H1 (cell line): ENCODE results near the gene S100A6. TPM values are rescaled to one million over a fixed set of nuclear protein-coding genes. Genes with fewer than 3 reads are reported as not detected.

Source experiments
- CHD2 ChIP-seq: IDR thresholded peaks from 2 replicates; pipeline ENCODE4 v1.6.1; 2012; ENCODE audit warnings: low read length, improper control_type of control experiment
- CTCF ChIP-seq, 3 experiments: IDR thresholded peaks; 1 replicate in 2 of 3; 2 replicates in 1 of 3; pipeline versions ENCODE4 v1.5.1 to v1.6.1; 2011; ENCODE audit warnings: low read length in 3 of 3, mild to moderate bottlenecking in 3 of 3, inconsistent platforms in 2 of 3, low read depth in 1 of 3, moderate library complexity in 1 of 3; ENCODE audit not compliant: insufficient read depth in 1 of 3; ENCODE audit errors: control extremely low read depth in 1 of 3
- FOSL1 ChIP-seq: IDR thresholded peaks from 2 replicates; pipeline ENCODE4 v1.6.1; 2011; ENCODE audit warnings: mild to moderate bottlenecking, low read depth, low read length, moderate library complexity; ENCODE audit not compliant: insufficient read depth
- KDM4A ChIP-seq: IDR thresholded peaks from one replicate; pipeline ENCODE4 v1.7.1; 2012; ENCODE audit warnings: low read depth, mild to moderate bottlenecking, moderate library complexity, low read length, inconsistent platforms; ENCODE audit not compliant: severe bottlenecking
- NANOG ChIP-seq: IDR thresholded peaks from 2 replicates; pipeline ENCODE4 v1.6.1; 2011; ENCODE audit warnings: low read length, low read depth, mild to moderate bottlenecking, inconsistent platforms; ENCODE audit not compliant: insufficient read depth, poor library complexity, severe bottlenecking
- POLR2A ChIP-seq, 2 experiments: IDR thresholded peaks; 1 replicate in 1 of 2; 2 replicates in 1 of 2; pipeline ENCODE4 v1.6.1; 2011; ENCODE audit warnings: low read depth in 2 of 2, low read length in 2 of 2, mild to moderate bottlenecking in 2 of 2; ENCODE audit errors: control extremely low read depth in 1 of 2
- RXRA ChIP-seq: IDR thresholded peaks from 2 replicates; pipeline ENCODE4 v1.6.1; 2011; ENCODE audit warnings: low read depth, mild to moderate bottlenecking, low read length, moderate library complexity; ENCODE audit not compliant: insufficient read depth
- SIX5 ChIP-seq: IDR thresholded peaks from 2 replicates; pipeline ENCODE4 v1.6.1; 2011; ENCODE audit warnings: mild to moderate bottlenecking, low read depth, low read length
- SRF ChIP-seq: IDR thresholded peaks from 2 replicates; pipeline ENCODE4 v1.6.1; 2011; ENCODE audit warnings: mild to moderate bottlenecking, low read depth, low read length, moderate library complexity
- polyA plus RNA-seq, 7 experiments: library from polyadenylated mRNA; depleted of rRNA in 3 of 7; stranded (reverse) in 5 of 7; unstranded in 2 of 7; fragments of >200 nt in 5 of 7; fragments of 200-250 nt in 2 of 7; gene quantifications; 1 replicate in 5 of 7; 2 replicates in 1 of 7; 4 replicates in 1 of 7; pipeline versions ENCODE4 v1.2.1 to v1.2.3, GENCODE V29; 2011 to 2013; ENCODE audit warnings: missing spikeins in 2 of 7, mixed read lengths in 2 of 7
- total RNA-seq: library from RNA; stranded (reverse); fragmentation: NEBNext Ultra II Directional; extraction: Animal tissue kit (Norgen Biotek cat#: 25700); gene quantifications from 2 replicates; pipeline ENCODE4 v1.2.1, GENCODE V29; 2021

Gene S100A6
- total and polyA plus RNA-seq, 2 of the 8 experiments (the other 6 are each of a cell fraction or from before 2014, with no cell fraction given), result 11.1 to 63.0 TPM

DNA sequence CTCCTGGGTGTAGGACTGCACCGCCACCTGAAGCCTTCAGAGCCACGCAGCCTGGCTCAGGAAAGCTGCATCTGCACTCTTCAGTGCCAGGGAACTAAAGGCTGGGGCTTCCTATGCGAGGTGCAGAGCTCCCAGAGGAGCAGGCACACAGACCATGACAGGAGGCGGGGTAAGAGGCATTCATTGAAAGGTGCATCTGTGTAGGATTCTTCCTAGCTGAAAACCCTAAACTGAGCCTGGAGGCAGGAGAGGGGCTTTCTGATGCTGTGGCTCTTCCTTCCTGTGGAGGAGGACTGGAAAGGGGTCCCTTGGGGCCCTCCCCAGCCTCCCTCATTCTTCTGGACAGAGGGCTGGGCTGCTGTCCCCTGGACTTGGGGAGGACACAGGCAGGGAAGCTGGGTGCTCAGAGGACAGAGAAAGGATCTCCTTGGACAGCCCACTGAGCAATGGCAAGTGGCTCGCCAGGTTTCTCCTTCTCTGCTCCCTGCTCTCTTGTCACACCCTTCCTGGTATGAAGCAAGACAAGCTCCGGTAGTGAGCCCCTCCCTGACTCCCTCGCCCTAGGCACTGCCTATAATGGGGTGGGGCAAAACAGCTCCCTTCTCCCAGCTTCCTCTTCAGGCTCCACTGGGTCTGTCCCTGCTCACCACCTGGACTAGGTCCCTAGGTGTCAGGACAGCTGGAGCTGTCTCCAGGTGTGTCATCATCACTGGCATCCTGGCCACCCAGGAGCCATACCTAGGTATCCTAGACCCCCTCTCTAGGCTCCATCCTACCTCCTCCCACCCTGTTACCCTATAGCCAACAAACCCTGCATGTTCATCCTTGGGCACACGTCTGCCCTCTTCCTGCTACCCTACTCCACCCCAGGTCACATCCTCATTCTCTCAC is 20.0 kb downstream of the S100A6 start (continued):
- no peak for TF ChIP-seq CTCF (IDR thresholded peaks at IDR 0.05; ENCODE audit: control extremely low read depth in 1 of 3, insufficient read depth in 1 of 3, low read depth in 1 of 3, low read length in 3 of 3)
- no peak for TF ChIP-seq RXRA
- no peak for TF ChIP-seq SIX5
- no peak for TF ChIP-seq POLR2A (IDR thresholded peaks at IDR 0.05; ENCODE audit: control extremely low read depth in 1 of 2, low read depth in 2 of 2, low read length in 2 of 2)
- TF ChIP-seq SRF, result no peak
- TF ChIP-seq FOSL1, result no peak
- TF ChIP-seq CHD2, result no peak
- no peak for TF ChIP-seq KDM4A
- TF ChIP-seq NANOG, result no peak
- TF ChIP-seq, all 59 proteins: peak for 0
